Fibroblast of skin of left quadriceps (primary cell): Measurements from ENCODE around the gene EYS.
"Not testable (repeated sequence)": the region's sequence is repeated elsewhere in the genome, so short reads cannot be mapped to it uniquely, and the experiment has no call there.

Experiments used
- DNase-seq, 2 experiments: peaks; one replicate each; pipeline ENCODE4 v3.0.0-alpha.2; 2013; ENCODE audit warnings: low read depth in 2 of 2

Gene EYS

DNA sequence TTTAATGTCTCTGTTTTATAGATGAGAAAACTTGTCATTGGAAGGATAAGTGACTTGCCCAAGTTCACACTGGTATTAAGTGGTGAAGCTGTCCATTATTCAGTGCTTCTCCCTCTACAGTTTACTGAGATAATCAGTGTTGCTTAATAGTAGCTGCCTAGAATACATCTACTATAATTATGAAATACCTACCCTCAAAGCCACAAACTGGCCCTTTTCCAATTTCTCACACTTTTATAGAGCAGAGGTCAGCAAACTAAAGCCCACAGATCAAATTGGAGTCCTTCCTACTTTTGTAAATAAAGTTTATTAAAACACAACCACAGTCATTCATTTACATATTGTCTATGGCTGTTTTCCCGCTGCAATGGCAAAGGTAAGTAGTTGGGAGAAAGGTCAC lies 73.5 kb downstream of the EYS start:
- DNase-seq, result no peak

GRCh38 chr6:65631711-65632110 lies 75.3 kb downstream of the EYS start:
- DNase-seq, result no peak

DNA sequence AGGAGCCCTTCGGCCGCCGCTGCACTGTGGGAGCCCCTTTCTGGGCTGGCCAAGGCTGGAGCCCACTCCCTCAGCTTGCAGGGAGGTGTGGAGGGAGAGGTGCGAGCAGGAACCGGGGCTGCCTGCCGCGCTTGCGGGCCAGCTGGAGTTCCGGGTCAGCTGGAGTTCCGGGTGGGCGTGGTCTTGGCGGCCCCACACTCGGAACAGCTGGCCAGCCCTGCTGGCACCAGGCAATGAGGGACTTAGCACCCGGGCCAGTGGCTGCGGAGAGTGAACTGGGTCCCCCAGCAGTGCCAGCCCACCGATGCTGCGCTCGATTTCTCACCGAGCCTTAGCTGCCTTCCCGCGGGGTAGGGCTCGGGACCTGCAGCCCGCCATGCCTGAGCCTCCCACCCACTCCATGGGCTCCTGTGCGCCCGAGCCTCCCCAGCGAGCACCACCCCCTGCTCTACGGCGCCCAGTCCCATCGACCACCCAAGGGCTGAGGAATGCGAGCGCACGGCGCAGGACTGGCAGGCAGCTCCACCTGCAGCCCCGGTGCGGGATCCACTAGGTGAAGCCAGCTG lies 79.5 kb downstream of the EYS start:
- DNase-seq, result not testable (repeated sequence)

DNA sequence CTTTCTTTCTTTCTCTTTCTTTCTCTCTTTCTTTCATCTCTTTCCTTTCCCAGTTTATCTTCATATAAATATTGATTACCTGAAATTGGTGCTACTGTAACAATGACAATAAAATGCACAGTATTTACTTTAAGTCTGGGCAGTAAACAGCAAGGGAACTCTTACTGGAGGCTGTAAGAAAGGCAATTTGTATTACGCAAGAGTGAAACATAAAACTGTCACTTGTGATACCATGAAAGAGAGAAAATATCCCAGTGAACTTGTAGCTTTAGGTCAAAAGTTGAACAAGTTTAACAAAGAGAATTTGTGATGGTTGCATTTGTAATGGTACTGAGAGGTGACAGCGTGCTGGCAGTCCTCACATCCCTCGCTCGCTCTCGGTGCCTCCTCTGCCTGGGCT lies 80.0 kb downstream of the EYS start:
- DNase-seq, result no peak

- DNase-seq, result no peak
These were observed 83.5 kb downstream of the EYS start for GRCh38 chr6:65623566-65623965.

GRCh38 chr6:65610746-65611145 lies 96.3 kb downstream of the EYS start:
- DNase-seq, result no peak

GRCh38 chr6:65595540-65595939 lies 111.5 kb downstream of the EYS start:
- DNase-seq, result no peak

DNA sequence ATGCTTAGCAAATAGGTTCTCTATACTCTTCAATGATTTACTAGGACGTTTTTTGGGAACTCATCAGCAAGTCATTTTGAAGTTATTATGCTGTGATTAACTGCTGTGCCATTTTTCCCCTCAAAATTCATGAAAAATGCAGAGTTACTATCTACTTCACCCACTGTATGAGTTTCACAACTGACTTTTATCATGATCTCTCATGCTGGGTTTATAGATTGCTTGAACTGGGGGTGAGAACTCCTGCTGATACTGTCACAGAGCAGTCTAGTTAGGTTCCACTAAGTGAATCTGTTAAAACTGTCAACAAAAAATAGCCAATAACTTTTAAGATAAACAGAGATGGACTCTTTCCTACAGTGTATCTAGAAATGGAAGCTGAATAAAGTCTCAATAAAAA lies 136.7 kb downstream of the EYS start:
- no peak for DNase-seq

- DNase-seq, result no peak
These were observed 137.5 kb downstream of the EYS start for GRCh38 chr6:65569505-65569904.

DNA sequence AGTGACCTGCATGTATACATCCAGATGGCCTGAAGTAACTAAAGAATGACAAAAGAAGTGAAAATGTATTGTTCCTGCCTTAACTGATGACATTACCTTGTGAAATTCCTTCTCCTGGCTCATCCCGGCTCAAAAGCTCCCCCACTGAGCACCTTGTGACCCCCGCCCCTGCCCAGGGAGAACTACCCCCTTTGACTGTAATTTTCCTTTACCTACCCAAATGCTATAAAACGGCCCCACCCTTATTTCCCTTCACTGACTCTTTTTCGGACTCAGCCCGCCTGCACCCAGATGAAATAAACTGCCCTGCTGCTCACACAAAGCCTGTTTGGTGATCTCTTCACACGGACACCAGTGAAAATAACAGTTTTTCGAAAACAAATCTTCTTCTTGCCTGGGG lies 138.0 kb downstream of the EYS start:
- not testable (repeated sequence) for DNase-seq

DNA sequence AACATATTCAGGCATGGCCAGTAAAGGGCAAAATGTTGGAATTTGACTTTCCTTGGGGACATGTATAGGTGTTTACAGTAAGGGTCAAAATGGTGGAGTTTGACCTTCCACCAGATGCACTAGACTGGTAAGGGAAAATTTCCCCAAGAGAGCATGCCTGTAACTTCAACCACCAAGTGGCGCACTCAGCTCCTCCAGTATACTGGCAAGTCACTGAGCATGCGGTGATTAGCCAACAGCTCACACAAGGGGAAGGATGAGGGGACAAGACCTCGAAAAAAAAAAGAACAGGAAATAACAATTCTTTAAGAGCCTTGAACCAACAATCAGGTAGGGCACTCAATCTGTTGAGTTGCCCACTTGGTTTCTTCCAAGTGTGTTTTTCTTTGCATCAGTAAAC lies 140.9 kb downstream of the EYS start:
- no peak for DNase-seq

GRCh38 chr6:65558071-65558470 lies 149.0 kb downstream of the EYS start:
- DNase-seq, result no peak

DNA sequence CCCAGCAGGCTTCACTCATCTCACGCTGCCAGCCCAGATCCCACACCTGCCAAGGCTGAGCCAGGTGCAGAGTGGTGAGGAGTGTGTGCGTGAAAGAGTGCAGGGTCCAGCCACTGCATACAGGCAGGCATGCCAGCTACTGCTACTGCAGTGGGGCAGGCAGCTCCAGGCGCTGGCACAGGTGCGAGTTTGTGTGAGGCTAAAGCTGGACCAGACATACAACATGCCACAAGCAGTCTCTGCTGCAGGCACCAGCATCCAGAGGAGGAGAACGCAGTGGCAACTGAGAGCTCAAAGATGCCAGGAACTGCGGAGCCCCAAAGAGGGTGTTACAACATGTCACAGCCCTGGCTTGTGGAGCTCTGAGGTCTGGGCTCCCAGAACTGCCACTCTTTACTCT lies 149.8 kb downstream of the EYS start:
- DNase-seq, result no peak

DNA sequence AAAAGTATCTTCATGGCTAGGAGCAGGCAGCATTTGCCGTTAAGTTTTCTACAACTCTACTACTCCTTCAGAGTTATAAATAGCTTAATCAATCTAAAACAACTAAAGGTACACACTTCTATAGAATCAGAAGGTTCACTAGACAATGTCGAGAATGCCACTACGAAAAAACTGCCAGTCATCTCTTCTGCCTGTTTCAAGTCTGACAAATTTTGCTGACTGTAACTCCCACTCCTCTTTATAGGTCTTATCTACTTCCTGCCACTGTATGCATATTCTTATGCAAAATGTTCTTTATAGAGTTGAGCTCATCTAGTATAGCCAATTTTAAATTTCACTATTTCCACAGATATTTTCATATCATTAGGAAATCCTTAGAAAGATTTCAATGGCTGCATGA lies 160.1 kb downstream of the EYS start:
- no peak for DNase-seq

DNA sequence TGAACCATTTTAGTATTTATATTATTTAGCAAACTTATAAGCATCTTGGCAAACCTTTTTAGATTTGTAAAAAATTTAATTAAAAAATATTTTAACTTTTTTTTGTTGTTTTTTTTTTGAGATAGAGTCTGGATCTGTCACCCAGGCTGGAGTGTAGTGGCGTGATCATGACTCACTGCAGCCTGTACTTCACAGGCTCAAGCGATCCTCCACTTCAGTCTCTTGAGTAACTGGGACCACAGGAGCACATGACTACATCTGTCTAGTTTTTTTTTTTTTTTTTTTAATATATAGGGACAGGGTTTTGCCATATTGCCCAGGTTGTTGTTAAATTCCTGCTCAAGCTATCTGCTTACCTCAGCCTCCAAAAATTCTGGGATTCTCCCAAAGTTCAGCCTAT lies 161.1 kb downstream of the EYS start:
- DNase-seq, result no peak

- DNase-seq, result no peak
These were observed 168.4 kb downstream of the EYS start for GRCh38 chr6:65538644-65539043.

DNA sequence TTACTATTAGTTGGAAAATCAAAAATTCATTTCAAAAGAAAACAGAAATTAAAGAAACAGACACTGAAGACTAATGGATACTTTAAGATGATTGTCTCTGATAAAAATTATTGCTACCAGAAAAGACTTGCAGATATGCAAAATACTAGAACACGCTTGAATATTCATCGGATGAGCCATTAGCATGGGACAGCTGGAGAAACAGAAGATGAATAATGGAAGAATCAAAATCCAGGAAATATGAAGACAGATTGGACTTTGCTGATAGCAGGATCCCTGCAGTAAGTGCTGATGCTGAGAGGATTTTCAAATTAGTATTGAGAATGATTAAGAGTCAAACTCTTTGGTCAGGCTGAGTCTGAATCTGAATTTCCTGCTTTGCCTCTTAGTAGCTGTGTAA lies 169.4 kb downstream of the EYS start:
- DNase-seq, result no peak

- DNase-seq, result no peak
These were observed 175.5 kb downstream of the EYS start for GRCh38 chr6:65531533-65531932.

DNA sequence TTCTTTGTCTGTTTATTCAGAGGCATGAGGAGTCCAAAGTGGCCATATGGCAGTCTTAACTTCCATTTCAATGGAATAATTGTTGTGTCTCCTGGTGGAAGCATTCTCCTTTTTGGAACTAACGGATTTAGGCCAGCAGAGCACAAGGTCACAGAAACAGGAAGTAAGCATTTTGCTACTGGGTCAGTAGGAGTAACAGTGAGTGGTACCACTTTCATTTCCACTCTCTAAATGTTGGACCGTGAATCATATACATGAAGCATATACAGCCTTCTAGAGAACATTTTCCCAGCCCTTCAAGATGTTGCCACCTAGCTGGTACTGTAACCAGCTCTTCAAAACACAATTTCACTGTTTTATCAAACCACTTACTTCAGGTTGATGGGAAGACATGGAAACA lies 182.8 kb downstream of the EYS start:
- no peak for DNase-seq

- no peak for DNase-seq
These were observed 201.3 kb downstream of the EYS start for GRCh38 chr6:65505736-65506135.

DNA sequence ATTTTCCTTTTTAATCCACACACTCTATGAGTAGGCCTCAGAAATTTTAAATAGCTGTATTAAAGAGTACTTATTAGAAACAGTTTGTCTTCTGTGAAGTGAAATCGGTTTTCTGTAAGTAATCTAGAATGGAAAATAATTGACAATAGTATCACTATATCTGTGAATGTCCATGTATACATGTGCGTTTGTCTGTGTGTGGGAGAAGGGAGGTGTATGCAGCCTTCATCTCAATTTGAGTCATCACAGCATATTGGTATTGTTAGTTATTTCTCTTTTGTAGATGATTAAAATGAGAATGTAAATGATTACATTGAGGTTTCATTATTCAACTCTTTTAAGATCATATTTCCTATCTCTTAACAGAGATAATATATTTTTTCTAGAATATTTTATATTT lies 206.0 kb downstream of the EYS start:
- DNase-seq, result no peak

- not testable (repeated sequence) for DNase-seq
These were observed 223.4 kb downstream of the EYS start for GRCh38 chr6:65483652-65484051.

- DNase-seq, result no peak
These were observed 237.4 kb downstream of the EYS start for GRCh38 chr6:65469650-65470049.

DNA sequence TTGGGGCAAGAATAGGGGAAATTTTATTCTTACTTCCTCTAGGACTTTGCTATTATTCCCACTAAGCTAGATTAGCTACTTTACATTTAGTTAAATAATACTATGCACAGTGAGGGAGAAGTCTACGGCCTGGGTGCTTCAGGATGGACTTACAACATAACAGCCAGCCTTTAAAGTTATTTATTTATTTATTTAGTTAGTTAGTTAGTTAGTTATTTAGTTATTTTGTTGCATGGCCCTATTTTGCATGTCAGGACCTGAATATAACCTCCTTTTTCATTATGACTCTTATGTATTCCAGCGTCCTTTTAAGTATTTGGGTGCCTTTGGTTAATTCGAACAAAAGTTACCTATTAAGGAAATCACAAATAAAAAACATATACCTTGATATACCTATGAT lies 238.7 kb downstream of the EYS start:
- DNase-seq, result no peak

GRCh38 chr6:65461121-65461520 lies 245.9 kb downstream of the EYS start:
- DNase-seq, result no peak
